Esophagus muscularis mucosa (tissue), 3 donors: ENCODE measurements around the gene MACROD2.

Experiments
- POLR2AphosphoS5 ChIP-seq, 2 donors: sonication (generic); formaldehyde crosslinking; IDR thresholded peaks; one replicate each; pipeline ENCODE4 v1.6.1; 2017; ENCODE audit warnings: antibody characterized with exemption in 2 of 2
- TF ChIP-seq, protein P1 (sequence below), 3 experiments: fragments of 200-600 bp in 2 of 3; fragments of 450-650 bp in 1 of 3; sonication (generic) in 2 of 3; IDR thresholded peaks; one replicate each; pipeline ENCODE4 v1.5.1; 2017 to 2019; ENCODE audit warnings: antibody characterized with exemption in 3 of 3, mild to moderate bottlenecking in 2 of 3, moderate library complexity in 1 of 3

DNA sequence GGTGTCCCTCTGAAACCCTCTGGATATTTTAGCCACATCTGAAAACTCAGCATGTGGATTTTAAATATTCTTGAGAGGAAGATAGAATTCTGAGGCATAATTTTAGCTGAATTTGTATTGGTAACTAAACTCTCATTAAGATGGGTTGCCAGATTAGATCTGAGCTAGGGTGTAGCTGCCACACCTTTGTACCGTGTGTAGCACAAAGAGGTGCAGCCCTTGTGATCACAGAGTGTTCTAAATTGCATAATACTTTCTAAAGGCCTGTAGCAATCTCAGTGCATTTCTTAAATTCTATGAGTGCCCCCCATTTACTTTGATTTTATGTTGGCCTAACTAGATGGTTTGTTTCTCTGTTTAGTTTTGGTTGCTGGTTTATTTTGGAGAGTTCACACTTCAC lies 289.1 kb downstream of the MACROD2 start:
- no peak for TF ChIP-seq POLR2AphosphoS5 (IDR thresholded peaks at IDR 0.05)
- TF ChIP-seq, protein P1, sequence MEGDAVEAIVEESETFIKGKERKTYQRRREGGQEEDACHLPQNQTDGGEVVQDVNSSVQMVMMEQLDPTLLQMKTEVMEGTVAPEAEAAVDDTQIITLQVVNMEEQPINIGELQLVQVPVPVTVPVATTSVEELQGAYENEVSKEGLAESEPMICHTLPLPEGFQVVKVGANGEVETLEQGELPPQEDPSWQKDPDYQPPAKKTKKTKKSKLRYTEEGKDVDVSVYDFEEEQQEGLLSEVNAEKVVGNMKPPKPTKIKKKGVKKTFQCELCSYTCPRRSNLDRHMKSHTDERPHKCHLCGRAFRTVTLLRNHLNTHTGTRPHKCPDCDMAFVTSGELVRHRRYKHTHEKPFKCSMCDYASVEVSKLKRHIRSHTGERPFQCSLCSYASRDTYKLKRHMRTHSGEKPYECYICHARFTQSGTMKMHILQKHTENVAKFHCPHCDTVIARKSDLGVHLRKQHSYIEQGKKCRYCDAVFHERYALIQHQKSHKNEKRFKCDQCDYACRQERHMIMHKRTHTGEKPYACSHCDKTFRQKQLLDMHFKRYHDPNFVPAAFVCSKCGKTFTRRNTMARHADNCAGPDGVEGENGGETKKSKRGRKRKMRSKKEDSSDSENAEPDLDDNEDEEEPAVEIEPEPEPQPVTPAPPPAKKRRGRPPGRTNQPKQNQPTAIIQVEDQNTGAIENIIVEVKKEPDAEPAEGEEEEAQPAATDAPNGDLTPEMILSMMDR (IDR thresholded peaks at IDR 0.05), result no peak
